LNCaP clone FGC (cell line): Measurements from ENCODE around the gene ASAP2.

Experiments used
- DNase-seq: peaks from one replicate; pipeline ENCODE4 v3.0.0-alpha.2; 2011; ENCODE audit warnings: low read depth
- H3K4me3 ChIP-seq: 2 replicates; pipeline ENCODE4 v1.5.1; 2011; ENCODE audit warnings: mild to moderate bottlenecking, low read depth, low read length, control low read depth
- CTCF ChIP-seq: IDR thresholded peaks from 2 replicates; pipeline ENCODE4 v1.5.1; 2012; ENCODE audit warnings: mild to moderate bottlenecking; ENCODE audit not compliant: control insufficient read depth, insufficient read depth; ENCODE audit errors: extremely low read depth

ASAP2 gene

GRCh38 chr2:9238591-9239326 is 32.1 kb downstream of the ASAP2 start:
- no peak for TF ChIP-seq CTCF
- DNase-seq: no peak
- H3K4me3 ChIP-seq: no peak overlapping the region

GRCh38 chr2:9239616-9240015 is 33.0 kb downstream of the ASAP2 start:
- TF ChIP-seq CTCF: no peak
- DNase-seq: no peak
- H3K4me3 ChIP-seq: no peak overlapping the region

GRCh38 chr2:9240745-9241144 is 34.1 kb downstream of the ASAP2 start:
- H3K4me3 ChIP-seq: no peak overlapping the region
- no peak for DNase-seq
- TF ChIP-seq CTCF: no peak

GRCh38 chr2:9241233-9241632 is 34.6 kb downstream of the ASAP2 start:
- H3K4me3 ChIP-seq: no peak overlapping the region
- no peak for TF ChIP-seq CTCF
- no peak for DNase-seq

- no peak for TF ChIP-seq CTCF
- no peak overlapping the region for H3K4me3 ChIP-seq
- DNase-seq: no peak
Measured at GRCh38 chr2:9243357-9243756, 36.7 kb downstream of the ASAP2 start.

- H3K4me3 ChIP-seq: no peak overlapping the region
- TF ChIP-seq CTCF: no peak
- DNase-seq: no peak
Measured at GRCh38 chr2:9244985-9245544, 38.5 kb downstream of the ASAP2 start.

GRCh38 chr2:9247177-9247576 is 40.6 kb downstream of the ASAP2 start:
- no peak overlapping the region for H3K4me3 ChIP-seq
- no peak for DNase-seq
- no peak for TF ChIP-seq CTCF
